SJSA1 (cell line): ENCODE measurements around the gene PDPK1. TPM values are rescaled to one million over a fixed set of nuclear protein-coding genes. Genes with fewer than 3 reads are reported as not detected.

Experiments
- DNase-seq, 2 experiments: peaks; one replicate each; pipeline ENCODE4 v3.0.0-alpha.2; 2015 to 2020; ENCODE audit warnings: low spot score in 2 of 2, low read depth in 1 of 2
- H3K27ac ChIP-seq: fragments of 250-450 bp; sonication (Bioruptor Pico); 2 replicates; pipeline ENCODE4 v1.5.1; 2020; ENCODE audit warnings: mild to moderate bottlenecking, moderate library complexity
- H3K27me3 ChIP-seq: fragments of 250-450 bp; sonication (Bioruptor Pico); replicated peaks from 2 replicates; pipeline ENCODE4 v1.5.1; 2020; ENCODE audit warnings: mild to moderate bottlenecking, moderate library complexity
- H3K36me3 ChIP-seq: fragments of 250-450 bp; sonication (Bioruptor Pico); 2 replicates; pipeline ENCODE4 v1.5.1; 2020; ENCODE audit warnings: mild to moderate bottlenecking
- H3K4me1 ChIP-seq: fragments of 250-450 bp; sonication (Bioruptor Pico); replicated peaks from 2 replicates; pipeline ENCODE4 v1.6.1; 2021; ENCODE audit warnings: mild to moderate bottlenecking
- H3K4me3 ChIP-seq: fragments of 250-450 bp; sonication (Bioruptor Pico); 2 replicates; pipeline ENCODE4 v1.5.1; 2020; ENCODE audit warnings: mild to moderate bottlenecking
- H3K9me3 ChIP-seq: fragments of 250-450 bp; sonication (Bioruptor Pico); replicated peaks from 2 replicates; pipeline ENCODE4 v1.5.1; 2020; ENCODE audit warnings: mild to moderate bottlenecking
- total RNA-seq: library from RNA; depleted of rRNA; stranded (reverse); fragments of >200 nt; shearing (Covaris generic); gene quantifications from 2 replicates; pipeline ENCODE4 v1.2.3, GENCODE V29; 2014; rRNA removed

The PDPK1 gene
- total RNA-seq: 20.3 and 21.9 TPM in 2 replicates

DNA sequence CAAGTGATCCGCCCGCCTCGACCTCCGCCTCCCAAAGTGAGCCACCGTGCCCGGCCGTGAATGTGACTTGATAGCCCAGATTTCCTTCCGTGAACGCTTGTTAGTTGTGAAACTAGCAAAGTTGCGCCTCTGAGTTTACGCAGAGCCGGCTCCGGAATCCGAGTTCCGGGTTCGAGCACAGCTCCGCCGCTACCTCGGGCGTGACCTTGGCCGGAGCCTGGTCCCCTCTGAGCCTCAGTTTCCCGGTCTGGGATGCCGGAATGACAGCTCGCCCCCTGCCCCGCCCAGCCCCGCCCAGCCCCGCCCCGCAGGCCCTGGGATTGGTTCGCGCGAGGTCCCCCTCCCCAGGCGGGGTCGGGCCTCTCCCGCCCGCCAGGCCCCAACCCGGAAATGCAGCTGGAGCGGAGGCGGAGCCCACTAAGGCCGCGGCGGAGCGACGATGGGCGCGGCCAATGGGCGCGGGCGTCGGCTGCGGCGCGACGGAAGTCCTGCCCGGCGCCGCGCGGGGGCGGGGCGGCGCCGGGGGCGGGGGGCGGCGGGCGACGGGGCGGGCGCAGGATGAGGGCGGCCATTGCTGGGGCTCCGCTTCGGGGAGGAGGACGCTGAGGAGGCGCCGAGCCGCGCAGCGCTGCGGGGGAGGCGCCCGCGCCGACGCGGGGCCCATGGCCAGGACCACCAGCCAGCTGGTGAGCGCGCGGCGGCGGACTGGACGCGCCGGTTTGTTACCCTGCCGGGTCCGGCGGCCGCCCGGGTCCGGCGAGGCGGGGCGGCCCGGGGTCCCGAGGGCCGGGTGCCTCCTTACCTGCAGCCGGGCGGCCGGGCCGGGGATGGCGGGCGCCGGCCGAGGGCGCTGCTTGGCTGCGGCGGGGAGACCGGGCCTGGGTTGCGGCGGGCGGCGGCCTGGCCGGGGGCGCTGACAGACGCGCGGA lies at the start of gene PDPK1:
PDPK1 (plus strand) TSS at position 571 of the 929 bp plus-strand sequence; CDS start at position 663, 92 bp downstream.
- H3K9me3 ChIP-seq: peaks cover 8% of the 10 kb centered on the region
- peak within 1 kb of the TSS; percentile 96 for H3K4me3 ChIP-seq
- peaks cover 11% of the 10 kb centered on the region for H3K36me3 ChIP-seq
- peak within 1 kb of the TSS; percentile 70 for H3K27ac ChIP-seq
- peak; percentile 86 to 94 for DNase-seq
- peaks cover 28% of the 10 kb centered on the region for H3K4me1 ChIP-seq
- no peaks in the 10 kb centered on the region for H3K27me3 ChIP-seq

DNA sequence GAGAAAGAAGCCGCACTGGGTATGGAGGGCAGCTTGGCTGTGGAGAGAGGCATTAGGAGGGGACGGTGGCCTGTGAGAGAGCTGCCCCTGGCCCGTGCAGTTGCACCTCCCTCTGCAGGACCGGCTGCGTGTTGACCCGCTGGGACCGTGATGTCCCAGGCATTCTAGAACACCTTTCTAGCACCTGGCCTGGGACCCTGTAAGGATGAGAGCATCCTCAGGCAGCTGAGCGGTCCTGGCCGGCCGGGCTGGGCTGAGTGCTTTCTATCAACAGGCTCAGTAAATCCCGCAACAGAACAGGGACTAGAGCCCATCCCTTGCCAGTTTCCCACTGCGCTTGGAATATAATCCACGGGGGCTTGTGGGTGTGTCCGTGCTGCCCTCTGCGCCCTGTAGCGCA lies 48.2 kb upstream of the PDPK1 start:
- H3K4me3 ChIP-seq: no peak overlapping the region
- no peaks in the 10 kb centered on the region for H3K36me3 ChIP-seq
- H3K27ac ChIP-seq: no peak overlapping the region
- no peak for DNase-seq
- no peaks in the 10 kb centered on the region for H3K9me3 ChIP-seq
- H3K27me3 ChIP-seq: no peaks in the 10 kb centered on the region
- no peaks in the 10 kb centered on the region for H3K4me1 ChIP-seq

DNA sequence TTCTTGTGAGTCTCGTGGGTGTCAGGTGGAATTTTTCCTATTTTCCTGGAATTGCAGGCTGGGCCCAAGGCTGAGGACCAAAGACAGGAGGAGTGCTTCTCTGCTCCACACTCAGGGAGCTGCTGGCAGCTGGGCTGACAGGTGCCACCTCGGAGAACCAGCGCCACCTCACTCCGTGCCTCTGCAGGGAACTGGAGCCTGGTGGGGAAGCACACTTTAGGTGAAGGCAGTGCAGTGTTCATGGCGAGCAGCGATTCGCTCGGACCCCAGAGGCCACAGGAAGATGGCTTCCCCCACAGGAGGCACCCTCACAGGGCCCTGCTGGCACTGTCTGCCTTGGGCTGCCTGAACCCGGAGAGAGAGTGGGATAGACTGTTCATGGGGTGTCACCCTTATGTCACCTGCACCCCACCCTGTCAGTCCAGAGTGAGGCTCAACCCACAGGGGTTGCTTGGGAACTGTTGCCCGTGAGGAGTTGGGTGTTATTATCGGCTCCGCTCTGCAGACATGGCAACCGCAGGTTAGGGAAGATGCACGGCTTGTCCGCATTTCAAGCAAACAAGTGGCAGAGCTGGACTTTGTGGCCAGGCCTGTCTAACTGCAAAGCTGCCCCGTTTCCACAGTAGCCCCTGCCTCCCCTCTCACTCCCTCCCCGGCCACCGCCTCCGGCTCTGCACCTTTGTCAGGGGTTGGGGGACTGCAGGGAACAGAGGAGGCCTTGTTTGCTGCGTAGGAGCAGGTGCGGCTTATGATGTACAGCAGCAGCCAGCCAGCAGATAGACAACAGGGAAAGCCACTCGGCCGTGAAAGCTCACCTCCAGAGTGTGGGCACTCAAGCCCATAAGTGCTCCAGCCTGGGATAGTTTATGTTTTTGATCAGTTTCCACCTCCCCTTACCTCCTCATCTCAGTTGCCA lies 47.4 kb upstream of the PDPK1 start:
- Histone ChIP-seq H3K4me1 (no peaks in the 10 kb centered on the region), H3K27me3 (no peaks in the 10 kb centered on the region), H3K9me3 (no peaks in the 10 kb centered on the region), H3K27ac (no peak overlapping the region), H3K36me3 (no peaks in the 10 kb centered on the region), H3K4me3 (no peak overlapping the region)
- DNase-seq: no peak

DNA sequence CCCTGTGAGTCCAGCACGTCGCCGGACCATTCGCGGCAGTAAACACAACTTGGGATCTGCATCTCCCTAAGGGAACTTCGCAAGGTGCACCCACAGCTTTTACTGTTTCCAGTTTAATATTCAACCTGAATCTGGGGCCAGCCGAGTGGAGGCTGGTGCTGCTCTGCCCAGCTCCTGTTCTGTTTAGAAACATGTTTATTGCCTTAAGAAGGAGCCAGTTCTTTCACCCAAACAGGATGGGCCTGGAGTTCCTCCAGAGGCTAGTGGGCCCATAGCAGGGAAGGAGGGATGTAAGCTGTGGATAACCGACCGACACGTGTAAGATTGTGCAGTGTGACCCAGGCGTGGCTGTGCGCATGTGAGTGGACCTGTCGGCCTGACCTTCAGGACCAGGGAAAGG lies 45.5 kb upstream of the PDPK1 start:
- Histone ChIP-seq H3K27me3 (no peaks in the 10 kb centered on the region), H3K27ac (no peak overlapping the region), H3K4me3 (no peak overlapping the region), H3K9me3 (no peaks in the 10 kb centered on the region), H3K4me1 (peaks cover 5% of the 10 kb centered on the region), H3K36me3 (peaks cover 12% of the 10 kb centered on the region)
- DNase-seq: no peak

DNA sequence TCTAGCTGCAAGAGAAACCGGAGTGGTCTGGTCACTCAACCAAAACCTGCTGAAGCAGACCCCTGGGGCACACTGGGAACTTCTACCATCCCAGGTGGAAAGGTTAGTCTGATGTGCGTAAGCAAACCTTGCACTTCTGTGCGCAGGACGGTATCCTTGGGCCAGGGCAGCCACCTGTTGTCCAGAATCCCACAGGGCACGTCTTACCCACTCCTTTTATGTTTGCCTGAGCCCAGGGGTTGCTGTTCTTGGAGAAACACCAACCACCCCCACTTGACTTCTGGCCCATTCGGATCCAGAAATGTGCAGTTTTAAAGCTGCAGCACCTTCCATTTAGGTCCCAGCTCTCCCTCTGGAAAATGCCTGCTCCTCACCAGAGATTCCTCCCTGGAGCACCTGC lies 44.2 kb upstream of the PDPK1 start:
- no peak for DNase-seq
- H3K4me1 ChIP-seq: peaks cover 10% of the 10 kb centered on the region
- no peaks in the 10 kb centered on the region for H3K27me3 ChIP-seq
- H3K36me3 ChIP-seq: peaks cover 22% of the 10 kb centered on the region
- H3K4me3 ChIP-seq: no peak overlapping the region
- no peaks in the 10 kb centered on the region for H3K9me3 ChIP-seq
- no peak overlapping the region for H3K27ac ChIP-seq

DNA sequence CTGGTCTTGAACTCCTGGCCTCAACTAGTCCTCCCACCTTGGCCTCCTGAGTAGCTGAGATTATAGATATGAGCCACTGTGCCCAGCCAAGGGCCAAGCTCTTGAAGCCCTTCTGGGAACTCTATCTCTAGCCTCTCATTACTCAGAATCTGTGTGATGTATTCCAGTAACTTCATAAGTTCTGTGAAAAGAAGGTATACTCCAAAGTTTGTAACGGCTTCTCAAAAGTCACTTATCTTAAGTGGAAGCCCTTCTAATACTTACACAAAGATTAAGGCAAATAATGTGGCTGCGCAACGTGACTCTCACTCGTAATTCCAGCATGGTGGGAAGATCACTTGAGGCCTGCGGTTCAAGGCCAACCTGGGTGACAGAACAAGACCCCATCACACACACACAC lies 43.2 kb upstream of the PDPK1 start:
- Histone ChIP-seq H3K27me3 (no peaks in the 10 kb centered on the region), H3K4me3 (no peak overlapping the region), H3K4me1 (peaks cover 10% of the 10 kb centered on the region), H3K27ac (no peak overlapping the region), H3K9me3 (no peaks in the 10 kb centered on the region), H3K36me3 (peaks cover 28% of the 10 kb centered on the region)
- DNase-seq: no peak

DNA sequence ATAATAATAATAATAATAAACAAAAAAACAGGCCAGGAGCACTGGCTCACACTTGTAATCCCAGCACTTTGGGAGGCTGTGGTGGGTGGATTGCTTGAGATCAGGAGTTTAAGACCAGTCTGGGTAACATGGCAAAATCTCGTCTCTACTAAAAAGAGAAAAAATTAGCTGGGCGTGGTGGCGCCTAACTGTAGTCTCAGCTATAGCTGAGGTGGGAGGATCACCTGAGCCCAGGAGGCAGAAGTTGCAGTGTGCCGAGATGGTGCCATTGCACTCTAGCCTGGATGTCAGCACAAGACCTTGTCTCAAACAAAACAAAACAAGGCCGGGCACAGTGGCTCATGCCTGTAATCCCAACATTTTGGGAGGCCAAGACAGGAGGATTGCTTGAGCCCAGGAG lies 42.8 kb upstream of the PDPK1 start:
- Histone ChIP-seq H3K27me3 (no peaks in the 10 kb centered on the region), H3K4me3 (no peak overlapping the region), H3K27ac (no peak overlapping the region), H3K4me1 (peaks cover 10% of the 10 kb centered on the region), H3K36me3 (peaks cover 28% of the 10 kb centered on the region), H3K9me3 (no peaks in the 10 kb centered on the region)
- no peak for DNase-seq

DNA sequence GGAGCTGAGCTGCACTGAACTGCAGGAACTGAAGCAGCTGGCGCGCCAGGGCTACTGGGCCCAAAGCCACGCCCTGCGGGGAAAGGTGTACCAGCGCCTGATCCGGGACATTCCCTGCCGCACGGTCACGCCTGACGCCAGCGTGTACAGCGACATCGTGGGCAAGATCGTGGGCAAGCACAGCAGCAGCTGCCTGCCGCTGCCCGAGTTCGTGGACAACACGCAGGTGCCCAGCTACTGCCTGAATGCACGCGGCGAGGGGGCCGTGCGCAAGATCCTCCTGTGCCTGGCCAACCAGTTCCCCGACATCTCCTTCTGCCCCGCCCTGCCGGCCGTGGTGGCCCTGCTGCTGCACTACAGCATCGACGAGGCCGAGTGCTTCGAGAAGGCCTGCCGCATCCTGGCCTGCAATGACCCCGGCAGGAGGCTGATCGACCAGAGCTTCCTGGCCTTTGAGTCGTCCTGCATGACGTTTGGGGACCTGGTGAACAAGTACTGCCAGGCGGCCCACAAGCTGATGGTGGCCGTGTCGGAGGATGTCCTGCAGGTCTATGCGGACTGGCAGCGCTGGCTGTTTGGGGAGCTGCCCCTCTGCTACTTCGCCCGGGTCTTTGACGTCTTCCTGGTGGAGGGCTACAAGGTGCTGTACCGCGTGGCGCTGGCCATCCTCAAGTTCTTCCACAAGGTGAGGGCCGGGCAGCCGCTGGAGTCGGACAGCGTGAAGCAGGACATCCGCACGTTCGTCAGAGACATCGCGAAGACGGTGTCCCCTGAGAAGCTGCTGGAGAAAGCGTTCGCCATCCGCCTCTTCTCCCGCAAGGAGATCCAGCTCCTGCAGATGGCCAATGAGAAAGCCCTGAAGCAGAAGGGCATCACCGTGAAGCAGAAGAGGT lies 41.4 kb upstream of the PDPK1 start:
- Histone ChIP-seq H3K4me1 (peaks cover 17% of the 10 kb centered on the region), H3K4me3 (no peak overlapping the region), H3K36me3 (peaks cover 33% of the 10 kb centered on the region), H3K9me3 (peaks cover 3% of the 10 kb centered on the region; the same call in 1 of the 2 replicates), H3K27ac (no peak overlapping the region), H3K27me3 (no peaks in the 10 kb centered on the region; the same call in 1 of the 2 replicates)
- DNase-seq: no peak

DNA sequence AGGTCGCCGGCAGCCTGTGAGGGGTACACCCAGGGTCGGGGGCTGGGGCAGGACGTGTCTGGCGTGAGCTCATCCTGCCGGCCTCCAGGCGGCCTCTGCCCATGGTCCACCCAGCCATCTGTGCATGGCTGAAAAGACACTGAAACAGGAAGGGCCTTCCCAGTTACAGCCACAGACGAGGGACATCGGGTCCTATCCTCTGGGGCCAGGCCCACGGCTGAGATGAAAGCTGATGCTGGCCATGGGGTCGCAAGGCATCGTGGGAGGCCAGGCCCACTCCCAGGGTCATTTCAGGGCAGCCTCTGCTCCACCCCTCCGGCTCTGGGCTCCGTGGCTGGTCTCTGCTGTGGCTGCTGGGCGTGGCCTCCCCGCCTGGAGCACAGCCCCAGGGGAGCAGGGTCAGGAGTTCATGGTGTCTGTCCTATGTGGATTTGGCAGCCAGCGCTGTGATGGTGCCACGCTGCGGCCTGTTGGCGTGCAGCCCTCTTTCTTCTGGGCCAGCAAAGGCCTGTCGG lies 40.6 kb upstream of the PDPK1 start:
- H3K27me3 ChIP-seq: no peaks in the 10 kb centered on the region; the same call in 1 of the 2 replicates
- DNase-seq: peak in 1 of 2 experiments; percentile 51

DNA sequence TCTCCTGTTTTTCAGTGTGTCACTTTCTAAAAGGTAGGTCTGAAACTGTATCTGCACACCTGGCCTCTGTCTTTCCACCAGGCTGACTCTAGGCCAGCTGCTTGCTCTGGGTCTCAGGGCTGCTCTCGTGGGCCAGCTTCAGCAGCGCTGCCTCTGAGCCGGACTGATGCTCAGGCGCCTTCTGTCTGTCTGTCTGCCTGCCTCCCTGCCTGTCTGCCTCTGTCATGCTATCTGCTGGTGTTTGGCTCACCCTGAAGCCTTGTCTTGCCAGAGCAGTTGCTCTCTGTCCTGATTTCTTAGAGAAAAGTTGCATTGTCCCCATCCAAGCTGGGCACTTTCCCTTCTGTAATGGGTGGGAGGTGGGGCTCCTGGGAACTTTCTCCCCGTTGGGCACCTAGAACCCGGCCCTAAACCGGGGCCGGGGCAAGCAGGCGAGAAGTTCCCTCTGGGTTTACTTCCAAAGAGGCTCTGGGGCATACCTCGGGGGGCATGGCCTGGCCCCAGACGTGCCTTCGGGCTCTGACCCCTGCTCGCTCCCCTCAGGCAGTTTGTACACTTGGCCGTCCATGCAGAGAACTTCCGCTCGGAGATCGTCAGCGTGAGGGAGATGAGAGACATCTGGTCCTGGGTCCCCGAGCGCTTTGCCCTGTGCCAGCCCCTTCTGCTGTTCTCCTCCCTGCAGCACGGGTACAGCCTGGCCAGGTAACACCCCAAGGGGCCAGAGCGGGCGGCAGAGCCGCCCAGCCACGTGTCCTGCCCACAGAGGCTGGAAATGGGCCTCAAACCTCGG lies 39.9 kb upstream of the PDPK1 start:
- Histone ChIP-seq H3K27ac (no peak overlapping the region), H3K9me3 (peaks cover 3% of the 10 kb centered on the region; the same call in 1 of the 2 replicates)
- DNase-seq: no peak

More for the DNA sequence above, 40.6 kb upstream of the PDPK1 start:
- peaks cover 3% of the 10 kb centered on the region; the same call in 1 of the 2 replicates for H3K9me3 ChIP-seq
- no peak overlapping the region for H3K27ac ChIP-seq
- H3K4me3 ChIP-seq: no peak overlapping the region
- peaks cover 17% of the 10 kb centered on the region for H3K4me1 ChIP-seq
- H3K36me3 ChIP-seq: peaks cover 33% of the 10 kb centered on the region

DNA sequence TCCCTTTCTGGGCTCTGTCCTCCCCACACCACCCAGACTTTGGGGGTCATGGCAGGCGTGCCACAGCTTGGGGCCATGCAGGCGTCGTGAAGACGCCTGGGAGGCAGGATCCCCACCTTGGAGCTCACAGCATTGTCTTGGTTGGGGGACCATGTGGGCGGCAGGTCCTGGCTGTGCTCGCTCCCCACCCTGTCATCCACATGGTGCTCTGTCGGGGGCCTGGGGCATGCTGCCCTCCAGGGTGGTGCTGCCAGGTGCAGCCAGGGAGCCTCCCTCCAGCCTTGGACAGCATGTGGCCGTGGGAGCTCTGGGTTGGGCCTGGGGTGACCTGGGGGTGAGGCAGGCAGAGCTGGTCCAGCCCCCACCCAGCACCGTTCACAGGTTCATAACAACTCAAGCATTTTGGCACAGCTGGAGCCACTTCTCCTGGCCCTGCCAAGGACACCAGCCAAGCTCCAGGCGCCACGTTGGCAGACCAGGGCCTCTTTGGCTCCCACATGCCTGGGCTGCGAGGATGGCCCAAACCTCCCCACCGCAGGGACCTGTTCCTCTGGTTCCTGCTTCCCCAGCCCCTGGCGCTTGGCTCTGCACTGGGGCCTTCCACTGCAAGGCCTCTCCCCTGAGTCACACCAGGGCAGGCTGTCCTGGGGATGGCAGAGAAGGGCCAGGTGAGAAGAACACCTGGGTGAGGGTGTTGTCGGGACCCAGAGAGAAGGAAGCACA lies 39.1 kb upstream of the PDPK1 start:
- peaks cover 3% of the 10 kb centered on the region; the same call in 1 of the 2 replicates for H3K9me3 ChIP-seq
- peaks cover 17% of the 10 kb centered on the region for H3K4me1 ChIP-seq

More for the DNA sequence above, 39.9 kb upstream of the PDPK1 start:
- H3K4me3 ChIP-seq: no peak overlapping the region
- peaks cover 33% of the 10 kb centered on the region for H3K36me3 ChIP-seq
- no peaks in the 10 kb centered on the region; the same call in 1 of the 2 replicates for H3K27me3 ChIP-seq
- H3K4me1 ChIP-seq: peaks cover 17% of the 10 kb centered on the region

More for the DNA sequence above, 39.1 kb upstream of the PDPK1 start:
- no peaks in the 10 kb centered on the region; the same call in 1 of the 2 replicates for H3K27me3 ChIP-seq
- H3K4me3 ChIP-seq: no peak overlapping the region
- no peak overlapping the region for H3K27ac ChIP-seq
- DNase-seq: no peak
- peaks cover 33% of the 10 kb centered on the region for H3K36me3 ChIP-seq
